ENCODE measurements around the gene PHLDA3. TPM values are rescaled to one million over a fixed set of nuclear protein-coding genes. Genes with fewer than 3 reads are reported as not detected.

PHLDA3 gene
- total RNA-seq, 1 donor from 2014 or later = 25.0 TPM

GRCh38 chr1:201450721-201451291 lies 18.2 kb downstream of the PHLDA3 start:
- Mint-ChIP-seq H3K36me3 (ENCODE audit: low read depth, unreplicated experiment) (no peaks in the 10 kb centered on the region), H3K9me3 (ENCODE audit: unreplicated experiment) (no peaks in the 10 kb centered on the region), H3K27me3 (ENCODE audit: unreplicated experiment) (peaks cover 7% of the 10 kb centered on the region), H3K4me1 (ENCODE audit: unreplicated experiment) (peaks cover 32% of the 10 kb centered on the region), H3K27ac (ENCODE audit: unreplicated experiment) (no peak overlapping the region), H3K4me3 (ENCODE audit: unreplicated experiment) (no peak overlapping the region)
- peak; percentile 69 for DNase-seq (ENCODE audit: low spot score)
- TF ChIP-seq, protein P1, sequence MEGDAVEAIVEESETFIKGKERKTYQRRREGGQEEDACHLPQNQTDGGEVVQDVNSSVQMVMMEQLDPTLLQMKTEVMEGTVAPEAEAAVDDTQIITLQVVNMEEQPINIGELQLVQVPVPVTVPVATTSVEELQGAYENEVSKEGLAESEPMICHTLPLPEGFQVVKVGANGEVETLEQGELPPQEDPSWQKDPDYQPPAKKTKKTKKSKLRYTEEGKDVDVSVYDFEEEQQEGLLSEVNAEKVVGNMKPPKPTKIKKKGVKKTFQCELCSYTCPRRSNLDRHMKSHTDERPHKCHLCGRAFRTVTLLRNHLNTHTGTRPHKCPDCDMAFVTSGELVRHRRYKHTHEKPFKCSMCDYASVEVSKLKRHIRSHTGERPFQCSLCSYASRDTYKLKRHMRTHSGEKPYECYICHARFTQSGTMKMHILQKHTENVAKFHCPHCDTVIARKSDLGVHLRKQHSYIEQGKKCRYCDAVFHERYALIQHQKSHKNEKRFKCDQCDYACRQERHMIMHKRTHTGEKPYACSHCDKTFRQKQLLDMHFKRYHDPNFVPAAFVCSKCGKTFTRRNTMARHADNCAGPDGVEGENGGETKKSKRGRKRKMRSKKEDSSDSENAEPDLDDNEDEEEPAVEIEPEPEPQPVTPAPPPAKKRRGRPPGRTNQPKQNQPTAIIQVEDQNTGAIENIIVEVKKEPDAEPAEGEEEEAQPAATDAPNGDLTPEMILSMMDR (IDR thresholded peaks at IDR 0.05; ENCODE audit: unreplicated experiment) = no peak

DNA sequence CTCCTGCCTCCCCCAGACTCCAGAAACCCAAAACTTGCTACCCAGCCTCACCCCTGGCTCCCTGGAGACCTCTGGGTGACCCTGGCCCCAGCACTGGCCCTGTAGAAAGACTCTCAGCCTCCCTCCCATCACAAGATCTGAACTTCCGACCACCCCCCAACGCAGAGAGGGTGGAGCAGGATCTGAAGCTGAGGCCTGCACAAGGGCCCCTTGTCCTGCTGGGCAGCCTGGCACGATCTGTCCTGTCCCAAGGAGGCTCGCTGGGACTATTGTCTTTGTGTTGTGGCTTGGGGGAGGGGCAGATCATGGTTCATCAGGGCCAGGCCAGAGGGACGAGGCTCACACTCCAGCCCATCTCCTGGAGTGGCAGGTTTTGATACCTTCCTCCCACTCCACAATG lies 20.0 kb downstream of the PHLDA3 start:
- no peaks in the 10 kb centered on the region for H3K36me3 Mint-ChIP-seq (ENCODE audit: low read depth, unreplicated experiment)
- H3K27ac Mint-ChIP-seq (ENCODE audit: unreplicated experiment) = no peak overlapping the region
- H3K4me3 Mint-ChIP-seq (ENCODE audit: unreplicated experiment) = no peak overlapping the region
- H3K4me1 Mint-ChIP-seq (ENCODE audit: unreplicated experiment) = peaks cover 29% of the 10 kb centered on the region
- DNase-seq (ENCODE audit: low spot score) = no peak
- H3K9me3 Mint-ChIP-seq (ENCODE audit: unreplicated experiment) = no peaks in the 10 kb centered on the region
- H3K27me3 Mint-ChIP-seq (ENCODE audit: unreplicated experiment) = peaks cover 4% of the 10 kb centered on the region
- TF ChIP-seq, protein P1 (IDR thresholded peaks at IDR 0.05; ENCODE audit: unreplicated experiment) = no peak

- Mint-ChIP-seq H3K9me3 (ENCODE audit: unreplicated experiment) (no peaks in the 10 kb centered on the region), H3K27ac (ENCODE audit: unreplicated experiment) (no peak overlapping the region), H3K27me3 (ENCODE audit: unreplicated experiment) (peaks cover 4% of the 10 kb centered on the region), H3K36me3 (ENCODE audit: low read depth, unreplicated experiment) (no peaks in the 10 kb centered on the region), H3K4me3 (ENCODE audit: unreplicated experiment) (no peak overlapping the region), H3K4me1 (ENCODE audit: unreplicated experiment) (peaks cover 31% of the 10 kb centered on the region)
- TF ChIP-seq, protein P1 (IDR thresholded peaks at IDR 0.05; ENCODE audit: unreplicated experiment) = peak; percentile 79
- DNase-seq (ENCODE audit: low spot score) = peak; percentile 76
Measured at GRCh38 chr1:201447903-201448871, 20.8 kb downstream of the PHLDA3 start.

DNA sequence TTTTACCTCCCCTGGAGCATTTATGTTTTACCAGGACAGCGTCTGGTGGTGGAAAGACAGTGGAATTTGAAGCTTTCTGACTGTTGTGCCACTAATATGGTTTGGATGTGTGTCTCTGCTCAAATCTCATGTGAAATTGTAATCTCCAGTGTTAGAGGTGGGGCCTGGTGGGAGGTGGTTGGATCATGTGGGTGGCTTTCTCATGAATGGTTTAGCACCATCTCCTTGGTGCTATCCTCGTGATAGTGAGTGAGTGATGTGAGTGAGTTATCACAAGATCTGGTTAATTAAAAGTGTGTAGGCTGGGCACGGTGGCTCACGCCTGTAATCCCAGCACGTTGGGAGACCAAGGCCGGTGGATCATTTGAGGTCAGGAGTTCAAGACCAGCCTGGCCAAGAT lies 23.7 kb downstream of the PHLDA3 start:
- no peak overlapping the region for H3K27ac Mint-ChIP-seq (ENCODE audit: unreplicated experiment)
- no peaks in the 10 kb centered on the region for H3K36me3 Mint-ChIP-seq (ENCODE audit: low read depth, unreplicated experiment)
- H3K27me3 Mint-ChIP-seq (ENCODE audit: unreplicated experiment) = peaks cover 4% of the 10 kb centered on the region
- H3K9me3 Mint-ChIP-seq (ENCODE audit: unreplicated experiment) = no peaks in the 10 kb centered on the region
- TF ChIP-seq, protein P1 (IDR thresholded peaks at IDR 0.05; ENCODE audit: unreplicated experiment) = no peak
- H3K4me1 Mint-ChIP-seq (ENCODE audit: unreplicated experiment) = peaks cover 24% of the 10 kb centered on the region
- DNase-seq (ENCODE audit: low spot score) = no peak
- H3K4me3 Mint-ChIP-seq (ENCODE audit: unreplicated experiment) = no peak overlapping the region

DNA sequence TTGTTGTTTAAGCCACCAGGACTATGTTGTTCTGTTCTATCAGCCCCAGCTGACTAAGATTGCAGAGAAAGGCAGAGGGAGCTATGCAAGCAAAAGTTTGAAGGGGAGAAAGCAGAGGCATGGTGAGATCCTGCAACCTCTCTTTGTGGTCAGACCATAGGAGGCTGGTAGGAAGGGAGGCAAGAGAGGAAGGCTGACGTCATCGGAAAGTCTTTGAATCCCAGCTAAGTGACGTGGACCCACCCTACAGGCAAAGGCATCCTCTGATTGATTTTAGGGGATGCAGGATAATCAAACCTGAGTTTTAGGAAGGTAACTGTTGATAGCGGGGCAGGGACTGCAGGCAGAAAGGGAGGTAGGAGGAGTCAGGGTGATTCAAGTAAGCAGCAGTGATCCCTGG lies 24.2 kb downstream of the PHLDA3 start:
- Mint-ChIP-seq H3K27ac (ENCODE audit: unreplicated experiment) (no peak overlapping the region), H3K27me3 (ENCODE audit: unreplicated experiment) (peaks cover 2% of the 10 kb centered on the region), H3K4me3 (ENCODE audit: unreplicated experiment) (no peak overlapping the region), H3K4me1 (ENCODE audit: unreplicated experiment) (peaks cover 19% of the 10 kb centered on the region), H3K36me3 (ENCODE audit: low read depth, unreplicated experiment) (no peaks in the 10 kb centered on the region), H3K9me3 (ENCODE audit: unreplicated experiment) (no peaks in the 10 kb centered on the region)
- TF ChIP-seq, protein P1 (IDR thresholded peaks at IDR 0.05; ENCODE audit: unreplicated experiment) = no peak
- no peak for DNase-seq (ENCODE audit: low spot score)

All from endothelial cell (in vitro differentiated cells).